Measurements from ENCODE around the gene GNG14. TPM values are rescaled to one million over a fixed set of nuclear protein-coding genes. Genes with fewer than 3 reads are reported as not detected.

GNG14 gene
- total and polyA plus RNA-seq, 2 of the 13 experiments (the other 11 are each of a cell fraction or from before 2014, with no cell fraction given) = not detected

GRCh38 chr19:12639901-12640613 is 47.7 kb upstream of the GNG14 start (continued):
- peak; percentile 59; the same call in 1 of the 2 replicates for TF ChIP-seq ZBTB4 (CRISPR knock-in tag; IDR thresholded peaks at IDR 0.05; ENCODE audit: borderline replicate concordance)
- peak; percentile 94 for TF ChIP-seq ZSCAN20 (CRISPR knock-in tag; IDR thresholded peaks at IDR 0.05; ENCODE audit: borderline replicate concordance)
- peak; percentile 55; the same call in 1 of the 2 replicates for TF ChIP-seq ZNF776 (CRISPR knock-in tag; IDR thresholded peaks at IDR 0.05)
- TF ChIP-seq ZNF609 (CRISPR knock-in tag; IDR thresholded peaks at IDR 0.05; ENCODE audit: borderline replicate concordance) = 0 out of 2 replicates have a peak, but pooled peaks have one; percentile 18
- no peak for TF ChIP-seq ZNF672 (CRISPR knock-in tag; IDR thresholded peaks at IDR 0.05)
- peak; percentile 28; the same call in 1 of the 2 replicates for TF ChIP-seq ZFY (CRISPR knock-in tag; IDR thresholded peaks at IDR 0.05)
- no peak; the same call in 1 of the 2 replicates for TF ChIP-seq HOXA5 (CRISPR knock-in tag; IDR thresholded peaks at IDR 0.05)
- no peak for TF ChIP-seq ZNF639 (CRISPR knock-in tag; conservative IDR thresholded peaks at IDR 0.05)
- TF ChIP-seq ARNT2 (CRISPR knock-in tag; IDR thresholded peaks at IDR 0.05; ENCODE audit: low read depth) = 0 out of 2 replicates have a peak, but pooled peaks have one; percentile 26
- 0 out of 2 replicates have a peak, but pooled peaks have one; percentile 77 for TF ChIP-seq ZNF598 (CRISPR knock-in tag; IDR thresholded peaks at IDR 0.05; ENCODE audit: borderline replicate concordance)
- TF ChIP-seq, protein P1, sequence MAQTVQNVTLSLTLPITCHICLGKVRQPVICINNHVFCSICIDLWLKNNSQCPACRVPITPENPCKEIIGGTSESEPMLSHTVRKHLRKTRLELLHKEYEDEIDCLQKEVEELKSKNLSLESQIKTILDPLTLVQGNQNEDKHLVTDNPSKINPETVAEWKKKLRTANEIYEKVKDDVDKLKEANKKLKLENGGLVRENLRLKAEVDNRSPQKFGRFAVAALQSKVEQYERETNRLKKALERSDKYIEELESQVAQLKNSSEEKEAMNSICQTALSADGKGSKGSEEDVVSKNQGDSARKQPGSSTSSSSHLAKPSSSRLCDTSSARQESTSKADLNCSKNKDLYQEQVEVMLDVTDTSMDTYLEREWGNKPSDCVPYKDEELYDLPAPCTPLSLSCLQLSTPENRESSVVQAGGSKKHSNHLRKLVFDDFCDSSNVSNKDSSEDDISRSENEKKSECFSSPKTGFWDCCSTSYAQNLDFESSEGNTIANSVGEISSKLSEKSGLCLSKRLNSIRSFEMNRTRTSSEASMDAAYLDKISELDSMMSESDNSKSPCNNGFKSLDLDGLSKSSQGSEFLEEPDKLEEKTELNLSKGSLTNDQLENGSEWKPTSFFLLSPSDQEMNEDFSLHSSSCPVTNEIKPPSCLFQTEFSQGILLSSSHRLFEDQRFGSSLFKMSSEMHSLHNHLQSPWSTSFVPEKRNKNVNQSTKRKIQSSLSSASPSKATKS (CRISPR knock-in tag; IDR thresholded peaks at IDR 0.05) = no peak
- peak in 1 of 2 experiments; percentile 32; a peak in 1 of 4 replicates for TF ChIP-seq KLF16 (CRISPR knock-in tag; IDR thresholded peaks at IDR 0.05)
- TF ChIP-seq ZMYM2 (CRISPR knock-in tag; IDR thresholded peaks at IDR 0.05) = 0 out of 2 replicates have a peak, but pooled peaks have one; percentile 42
- TF ChIP-seq SMC3 (IDR thresholded peaks at IDR 0.05; ENCODE audit: low read length) = 0 out of 2 replicates have a peak, but pooled peaks have one; percentile 9
- 0 out of 2 replicates have a peak, but pooled peaks have one; percentile 53 for TF ChIP-seq ZSCAN29 (CRISPR knock-in tag; conservative IDR thresholded peaks at IDR 0.05)
